ENCODE measurements around the gene PSMB11. TPM values are rescaled to one million over a fixed set of nuclear protein-coding genes. Genes with fewer than 3 reads are reported as not detected.

PSMB11 gene
- total and polyA plus RNA-seq, 2 donors (not counting 3 experiments of a cell fraction or from before 2014, with no cell fraction given), result not detected

DNA sequence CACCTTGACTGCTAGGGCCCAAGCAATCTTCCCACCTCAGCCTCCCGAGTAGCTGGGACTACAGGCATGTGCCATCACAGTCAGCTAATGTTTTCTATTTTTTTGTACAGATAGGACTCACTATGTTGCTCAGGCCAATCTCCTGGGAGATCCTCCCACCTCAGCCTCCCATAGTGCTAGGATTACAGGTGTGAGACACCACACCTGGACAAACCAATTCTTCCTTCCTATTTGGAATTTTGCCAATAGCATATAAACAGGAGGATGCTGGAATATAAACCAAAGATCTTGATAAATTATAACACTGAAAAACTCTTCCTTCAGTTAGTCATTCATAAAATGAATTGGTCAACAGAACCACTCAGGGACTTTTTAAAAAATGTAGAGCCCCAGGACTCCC, 44.6 kb downstream of the PSMB11 start:
- peaks cover 39% of the 10 kb centered on the region for H3K79me2 ChIP-seq (ENCODE audit: control insufficient read depth, insufficient read depth, low read length)
- dilution Hi-C loops (cut with MboI; ENCODE audit: extremely low pct_ligation_motif_present, low sequenced_read_pairs) (no loop called here), intact Hi-C loops (cut with micrococcal nuclease) (no loop called here)
- no TSS peak for BruUV-seq (replicated peaks)
- H3K36me3 ChIP-seq (ENCODE audit: control insufficient read depth in 2 of 2, extremely low read depth in 1 of 2, insufficient read depth in 2 of 2, low read length in 2 of 2), result peaks cover 13 to 48% of the 10 kb centered on the region in 2 experiments
- H3K27me3 ChIP-seq (ENCODE audit: control insufficient read depth in 2 of 2, insufficient read depth in 2 of 2, low read length in 2 of 2), result no peaks in the 10 kb centered on the region
- H3K27ac ChIP-seq (ENCODE audit: insufficient read depth, low read depth, low read length), result no peak overlapping the region
- CTCF ChIA-PET, result interaction anchor here (1.9 to 2.6 kb wide), 3 partner anchors 8 to 18 kb away, joined by 9 to 12 read pairs (median 10); partner anchors contain the start of genes ACIN1 and C14orf119
- H3K9me3 ChIP-seq (replicated peaks; ENCODE audit: control insufficient read depth, insufficient read depth, low read length), result no peaks in the 10 kb centered on the region
- H3K4me3 ChIP-seq (replicated peaks in 1 of 3; ENCODE audit: insufficient read depth in 1 of 3, low read depth in 1 of 3, low read length in 3 of 3), result no peak overlapping the region
- FAIRE-seq (no peak), DNase-seq (ENCODE audit: low read depth, low spot score) (no peak)
- POLR2A ChIA-PET, result interaction anchor here (1.0 kb wide), 1 partner anchor 8 kb away, joined by 4 read pairs; the partner anchor contains the start of genes ACIN1 and C14orf119
- no peak overlapping the region for H2AFZ ChIP-seq (ENCODE audit: low read depth, low read length)
- H3K9me1 ChIP-seq (replicated peaks; ENCODE audit: control insufficient read depth, extremely low read depth, insufficient read depth, low read length), result no peaks in the 10 kb centered on the region
- peaks cover 11% of the 10 kb centered on the region for H3K4me1 ChIP-seq (ENCODE audit: control insufficient read depth, extremely low read depth, insufficient read depth, low read length)
- H4K20me1 ChIP-seq (replicated peaks; ENCODE audit: control insufficient read depth, extremely low read depth, insufficient read depth, low read length), result peaks cover 2% of the 10 kb centered on the region
- TF ChIP-seq POLR2AphosphoS5 (IDR thresholded peaks at IDR 0.05; ENCODE audit: insufficient read depth, low read depth, low read length) (no peak), JUN (IDR thresholded peaks at IDR 0.05; ENCODE audit: borderline replicate concordance, insufficient read depth, insufficient read length, low read depth) (no peak), MYC (IDR thresholded peaks at IDR 0.05; ENCODE audit: low read depth, low read length) (no peak), FOS (IDR thresholded peaks at IDR 0.05; ENCODE audit: borderline replicate concordance, insufficient read depth, low read length) (no peak), MAX (IDR thresholded peaks at IDR 0.05; ENCODE audit: insufficient read depth, insufficient read length) (no peak), GATA2 (IDR thresholded peaks at IDR 0.05; ENCODE audit: insufficient read depth, insufficient read length, low read depth, low read length) (no peak), POLR2A (IDR thresholded peaks at IDR 0.05; ENCODE audit: low read depth, low read length) (no peak), EZH2 (IDR thresholded peaks at IDR 0.05; ENCODE audit: borderline replicate concordance, low read depth, low read length, severe bottlenecking) (no peak)
- TF ChIP-seq, protein P1, sequence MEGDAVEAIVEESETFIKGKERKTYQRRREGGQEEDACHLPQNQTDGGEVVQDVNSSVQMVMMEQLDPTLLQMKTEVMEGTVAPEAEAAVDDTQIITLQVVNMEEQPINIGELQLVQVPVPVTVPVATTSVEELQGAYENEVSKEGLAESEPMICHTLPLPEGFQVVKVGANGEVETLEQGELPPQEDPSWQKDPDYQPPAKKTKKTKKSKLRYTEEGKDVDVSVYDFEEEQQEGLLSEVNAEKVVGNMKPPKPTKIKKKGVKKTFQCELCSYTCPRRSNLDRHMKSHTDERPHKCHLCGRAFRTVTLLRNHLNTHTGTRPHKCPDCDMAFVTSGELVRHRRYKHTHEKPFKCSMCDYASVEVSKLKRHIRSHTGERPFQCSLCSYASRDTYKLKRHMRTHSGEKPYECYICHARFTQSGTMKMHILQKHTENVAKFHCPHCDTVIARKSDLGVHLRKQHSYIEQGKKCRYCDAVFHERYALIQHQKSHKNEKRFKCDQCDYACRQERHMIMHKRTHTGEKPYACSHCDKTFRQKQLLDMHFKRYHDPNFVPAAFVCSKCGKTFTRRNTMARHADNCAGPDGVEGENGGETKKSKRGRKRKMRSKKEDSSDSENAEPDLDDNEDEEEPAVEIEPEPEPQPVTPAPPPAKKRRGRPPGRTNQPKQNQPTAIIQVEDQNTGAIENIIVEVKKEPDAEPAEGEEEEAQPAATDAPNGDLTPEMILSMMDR (IDR thresholded peaks at IDR 0.05; ENCODE audit: extremely low read depth in 1 of 2, insufficient read depth in 1 of 2, low read depth in 1 of 2, low read length in 2 of 2), result no peak
- no peak overlapping the region for H3K4me2 ChIP-seq (ENCODE audit: insufficient read depth, low read length)
- no peak overlapping the region for H3K9ac ChIP-seq (replicated peaks; ENCODE audit: extremely low read depth, insufficient read depth, low read length)
